GM21576 (cell line): Measurements from ENCODE around the gene LAMA5.

ENCODE experiments used
- ATAC-seq: cut with Tn5 transposase; IDR thresholded peaks from one replicate; pipeline ENCODE4 v1.9.1; 2021; ENCODE audit warnings: mild to moderate bottlenecking, moderate library complexity; ENCODE audit not compliant: unreplicated experiment

The LAMA5 gene

GRCh38 chr20:62367136-62367632, at the start of gene LAMA5:
Gene LAMA5 (minus strand): TSS chr20:62367312. CDS start chr20:62367245, 67 bp downstream.
- no peak for ATAC-seq

- no peak for ATAC-seq
These were observed 48.4 kb upstream of the LAMA5 start for GRCh38 chr20:62415354-62416111.

- no peak for ATAC-seq
These were observed 46.9 kb upstream of the LAMA5 start for GRCh38 chr20:62413896-62414481.

GRCh38 chr20:62413025-62413570, 46.0 kb upstream of the LAMA5 start:
- no peak for ATAC-seq

GRCh38 chr20:62412194-62413024, 45.3 kb upstream of the LAMA5 start:
- ATAC-seq: no peak

- no peak for ATAC-seq
These were observed 44.5 kb upstream of the LAMA5 start for GRCh38 chr20:62411479-62412193.

GRCh38 chr20:62410746-62411478, 43.8 kb upstream of the LAMA5 start:
- no peak for ATAC-seq

GRCh38 chr20:62409931-62410745, 43.0 kb upstream of the LAMA5 start:
- ATAC-seq: no peak

- ATAC-seq: no peak
These were observed 42.2 kb upstream of the LAMA5 start for GRCh38 chr20:62409086-62409853.

- ATAC-seq: no peak
These were observed 41.5 kb upstream of the LAMA5 start for GRCh38 chr20:62408640-62409039.

GRCh38 chr20:62408055-62408454, 40.9 kb upstream of the LAMA5 start:
- ATAC-seq: no peak

GRCh38 chr20:62407221-62407992, 40.3 kb upstream of the LAMA5 start, which contains the start of gene CABLES2:
Gene CABLES2 (minus strand): TSS chr20:62407285. CDS start chr20:62407276, 9 bp downstream.
- ATAC-seq: peak; percentile 77

- ATAC-seq: peak; percentile 1
These were observed 39.6 kb upstream of the LAMA5 start for GRCh38 chr20:62406635-62407176.

GRCh38 chr20:62405981-62406513, 38.9 kb upstream of the LAMA5 start:
- ATAC-seq: no peak

- ATAC-seq: no peak
These were observed 38.2 kb upstream of the LAMA5 start for GRCh38 chr20:62405108-62405980.

- ATAC-seq: no peak
These were observed 37.6 kb upstream of the LAMA5 start for GRCh38 chr20:62404761-62405107.
